ENCODE results near the gene ELMOD1.

ELMOD1 gene

DNA sequence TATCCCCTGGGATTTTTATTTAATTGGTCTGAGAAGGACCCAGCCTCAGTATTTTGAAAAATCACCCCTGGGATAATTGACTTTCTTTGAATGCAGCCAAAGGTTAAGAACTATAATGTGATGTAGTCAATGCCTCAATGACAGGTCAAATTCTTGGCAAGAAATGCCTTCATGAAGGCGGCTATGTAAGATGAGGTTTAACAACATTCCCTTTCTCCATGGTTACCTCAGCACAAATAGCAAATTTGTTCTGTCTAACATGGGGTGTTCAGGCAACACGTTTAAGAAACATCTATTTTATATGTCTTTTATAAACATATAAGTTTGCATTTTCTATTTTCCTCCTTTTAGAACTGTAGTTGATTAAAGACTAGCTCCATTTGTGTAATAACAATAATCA, 115.6 kb downstream of the ELMOD1 start:
- Histone ChIP-seq H3K27me3 (ENCODE audit: control insufficient read depth, low read length) (peaks cover 14% of the 10 kb centered on the region), H3K4me3 (ENCODE audit: low read length) (no peak overlapping the region), H3K9me2 (replicated peaks; ENCODE audit: control insufficient read depth, low read length) (no peaks in the 10 kb centered on the region), H3F3A (ENCODE audit: control insufficient read depth, insufficient read depth) (no peaks in the 10 kb centered on the region), H4K20me1 (ENCODE audit: control insufficient read depth, insufficient read depth, low read depth, low read length) (no peaks in the 10 kb centered on the region), H3K4me1 (ENCODE audit: control insufficient read depth, low read length) (no peaks in the 10 kb centered on the region), H3K9me3 (ENCODE audit: control insufficient read depth, insufficient read depth, low read length) (no peaks in the 10 kb centered on the region), H3K27ac (ENCODE audit: low read depth, low read length) (no peak overlapping the region), H3K4me2 (ENCODE audit: low read length) (no peak overlapping the region), H3K36me3 (ENCODE audit: control insufficient read depth, low read length) (no peaks in the 10 kb centered on the region), H3K79me2 (ENCODE audit: control insufficient read depth, low read length) (no peaks in the 10 kb centered on the region)
- TF ChIP-seq, protein P1, sequence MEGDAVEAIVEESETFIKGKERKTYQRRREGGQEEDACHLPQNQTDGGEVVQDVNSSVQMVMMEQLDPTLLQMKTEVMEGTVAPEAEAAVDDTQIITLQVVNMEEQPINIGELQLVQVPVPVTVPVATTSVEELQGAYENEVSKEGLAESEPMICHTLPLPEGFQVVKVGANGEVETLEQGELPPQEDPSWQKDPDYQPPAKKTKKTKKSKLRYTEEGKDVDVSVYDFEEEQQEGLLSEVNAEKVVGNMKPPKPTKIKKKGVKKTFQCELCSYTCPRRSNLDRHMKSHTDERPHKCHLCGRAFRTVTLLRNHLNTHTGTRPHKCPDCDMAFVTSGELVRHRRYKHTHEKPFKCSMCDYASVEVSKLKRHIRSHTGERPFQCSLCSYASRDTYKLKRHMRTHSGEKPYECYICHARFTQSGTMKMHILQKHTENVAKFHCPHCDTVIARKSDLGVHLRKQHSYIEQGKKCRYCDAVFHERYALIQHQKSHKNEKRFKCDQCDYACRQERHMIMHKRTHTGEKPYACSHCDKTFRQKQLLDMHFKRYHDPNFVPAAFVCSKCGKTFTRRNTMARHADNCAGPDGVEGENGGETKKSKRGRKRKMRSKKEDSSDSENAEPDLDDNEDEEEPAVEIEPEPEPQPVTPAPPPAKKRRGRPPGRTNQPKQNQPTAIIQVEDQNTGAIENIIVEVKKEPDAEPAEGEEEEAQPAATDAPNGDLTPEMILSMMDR (IDR thresholded peaks at IDR 0.05; ENCODE audit: low read depth, low read length, poor library complexity, severe bottlenecking): no peak
- no peak for TF ChIP-seq EZH2phosphoT487 (IDR thresholded peaks at IDR 0.05; ENCODE audit: borderline replicate concordance, low read length)

DNA sequence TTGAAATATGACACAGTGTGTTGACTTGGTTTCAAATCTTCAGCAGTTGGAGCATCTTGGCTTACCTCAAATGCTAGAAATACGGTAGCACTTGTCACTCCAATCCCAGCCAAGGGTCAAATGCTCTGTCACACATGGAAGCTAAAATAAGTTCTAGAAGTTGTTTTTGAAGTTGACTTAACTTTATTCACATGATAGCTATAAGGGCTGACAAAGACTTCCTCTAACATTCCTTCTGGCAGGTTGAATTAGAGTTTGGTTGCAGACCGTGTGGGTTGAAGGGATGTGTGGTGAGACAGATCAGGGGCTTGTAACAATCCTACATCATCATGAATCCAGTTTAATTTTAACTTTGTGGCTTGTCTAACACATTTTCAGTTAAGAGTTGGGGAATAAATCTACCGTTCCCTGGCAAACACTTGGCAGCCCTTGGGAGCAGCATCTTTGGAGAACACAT, 116.3 kb downstream of the ELMOD1 start:
- H3K4me2 ChIP-seq (ENCODE audit: low read length): no peak overlapping the region

DNA sequence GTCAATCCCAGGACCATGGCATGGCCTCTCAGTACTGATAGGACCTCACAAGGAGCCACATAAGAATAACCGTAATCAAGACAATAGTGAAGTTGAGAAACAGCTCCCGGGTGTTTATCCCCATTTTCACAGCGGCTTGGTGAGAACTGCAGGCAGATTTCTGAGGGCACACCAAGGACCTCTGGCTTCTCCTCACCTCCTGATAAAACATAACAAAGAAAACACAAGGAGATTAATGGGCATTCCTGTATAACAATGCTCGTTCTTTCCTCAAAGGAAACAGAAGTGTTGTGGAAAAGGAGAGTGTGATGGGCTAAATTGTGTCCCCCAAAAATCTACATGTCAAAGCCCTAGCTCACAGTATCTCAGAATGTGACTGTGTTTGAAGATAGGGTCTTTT, 116.9 kb downstream of the ELMOD1 start:
- Histone ChIP-seq H3K36me3 (ENCODE audit: control insufficient read depth, low read length) (no peaks in the 10 kb centered on the region), H3K27me3 (ENCODE audit: control insufficient read depth, low read length) (peaks cover 19% of the 10 kb centered on the region), H3K27ac (ENCODE audit: low read depth, low read length) (no peak overlapping the region), H4K20me1 (ENCODE audit: control insufficient read depth, insufficient read depth, low read depth, low read length) (no peaks in the 10 kb centered on the region), H3K9me2 (replicated peaks; ENCODE audit: control insufficient read depth, low read length) (no peaks in the 10 kb centered on the region), H3K4me1 (ENCODE audit: control insufficient read depth, low read length) (no peaks in the 10 kb centered on the region), H3K9me3 (ENCODE audit: control insufficient read depth, insufficient read depth, low read length) (no peaks in the 10 kb centered on the region), H3F3A (ENCODE audit: control insufficient read depth, insufficient read depth) (no peaks in the 10 kb centered on the region), H3K4me2 (ENCODE audit: low read length) (no peak overlapping the region), H3K4me3 (ENCODE audit: low read length) (no peak overlapping the region), H3K79me2 (ENCODE audit: control insufficient read depth, low read length) (no peaks in the 10 kb centered on the region)
- TF ChIP-seq, protein P1 (IDR thresholded peaks at IDR 0.05; ENCODE audit: low read depth, low read length, poor library complexity, severe bottlenecking): no peak
- TF ChIP-seq EZH2phosphoT487 (IDR thresholded peaks at IDR 0.05; ENCODE audit: borderline replicate concordance, low read length): no peak

More for the DNA sequence above, 116.3 kb downstream of the ELMOD1 start:
- H3F3A ChIP-seq (ENCODE audit: control insufficient read depth, insufficient read depth): no peaks in the 10 kb centered on the region
- no peaks in the 10 kb centered on the region for H3K9me3 ChIP-seq (ENCODE audit: control insufficient read depth, insufficient read depth, low read length)
- no peaks in the 10 kb centered on the region for H3K79me2 ChIP-seq (ENCODE audit: control insufficient read depth, low read length)
- no peak overlapping the region for H3K4me3 ChIP-seq (ENCODE audit: low read length)
- H3K27ac ChIP-seq (ENCODE audit: low read depth, low read length): no peak overlapping the region
- peaks cover 18% of the 10 kb centered on the region for H3K27me3 ChIP-seq (ENCODE audit: control insufficient read depth, low read length)
- TF ChIP-seq, protein P1 (IDR thresholded peaks at IDR 0.05; ENCODE audit: low read depth, low read length, poor library complexity, severe bottlenecking): no peak
- no peak for TF ChIP-seq EZH2phosphoT487 (IDR thresholded peaks at IDR 0.05; ENCODE audit: borderline replicate concordance, low read length)
- H3K4me1 ChIP-seq (ENCODE audit: control insufficient read depth, low read length): no peaks in the 10 kb centered on the region
- no peaks in the 10 kb centered on the region for H4K20me1 ChIP-seq (ENCODE audit: control insufficient read depth, insufficient read depth, low read depth, low read length)
- no peaks in the 10 kb centered on the region for H3K36me3 ChIP-seq (ENCODE audit: control insufficient read depth, low read length)
- H3K9me2 ChIP-seq (replicated peaks; ENCODE audit: control insufficient read depth, low read length): no peaks in the 10 kb centered on the region

Data from DOHH2 (cell line).